Measurements from ENCODE around the gene DUSP1. TPM values are rescaled to one million over a fixed set of nuclear protein-coding genes. Genes with fewer than 3 reads are reported as not detected.
"Not testable (repeated sequence)": the region's sequence is repeated elsewhere in the genome, so short reads cannot be mapped to it uniquely, and the experiment has no call there.

The DUSP1 gene
- total RNA-seq, 2 donors from 2014 or later: 248 to 808 TPM

- 62 to 65% methylated on average over 7 of the region's 7 CpGs for WGBS, 2 donors
- Histone ChIP-seq H3K4me1 (no peaks in the 10 kb centered on the region), H3K4me3 (no peak overlapping the region), H3K27ac (no peak overlapping the region), H3K27me3 (no peaks in the 10 kb centered on the region), H3K36me3 (replicated peaks in 1 of 2; ENCODE audit: insufficient read depth in 1 of 2, low read depth in 2 of 2) (no peaks in the 10 kb centered on the region), H3K9me3 (no peaks in the 10 kb centered on the region)
- intact Hi-C loops (cut with DNase I): no loop called here
- DNase-seq: no peak
- TF ChIP-seq POLR2A (IDR thresholded peaks at IDR 0.05): no peak
- TF ChIP-seq, protein P1, sequence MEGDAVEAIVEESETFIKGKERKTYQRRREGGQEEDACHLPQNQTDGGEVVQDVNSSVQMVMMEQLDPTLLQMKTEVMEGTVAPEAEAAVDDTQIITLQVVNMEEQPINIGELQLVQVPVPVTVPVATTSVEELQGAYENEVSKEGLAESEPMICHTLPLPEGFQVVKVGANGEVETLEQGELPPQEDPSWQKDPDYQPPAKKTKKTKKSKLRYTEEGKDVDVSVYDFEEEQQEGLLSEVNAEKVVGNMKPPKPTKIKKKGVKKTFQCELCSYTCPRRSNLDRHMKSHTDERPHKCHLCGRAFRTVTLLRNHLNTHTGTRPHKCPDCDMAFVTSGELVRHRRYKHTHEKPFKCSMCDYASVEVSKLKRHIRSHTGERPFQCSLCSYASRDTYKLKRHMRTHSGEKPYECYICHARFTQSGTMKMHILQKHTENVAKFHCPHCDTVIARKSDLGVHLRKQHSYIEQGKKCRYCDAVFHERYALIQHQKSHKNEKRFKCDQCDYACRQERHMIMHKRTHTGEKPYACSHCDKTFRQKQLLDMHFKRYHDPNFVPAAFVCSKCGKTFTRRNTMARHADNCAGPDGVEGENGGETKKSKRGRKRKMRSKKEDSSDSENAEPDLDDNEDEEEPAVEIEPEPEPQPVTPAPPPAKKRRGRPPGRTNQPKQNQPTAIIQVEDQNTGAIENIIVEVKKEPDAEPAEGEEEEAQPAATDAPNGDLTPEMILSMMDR (IDR thresholded peaks at IDR 0.05): no peak
- no peak for ATAC-seq
Observed at GRCh38 chr5:172817664-172818063, 46.7 kb upstream of the DUSP1 start.

- H3K36me3 ChIP-seq (replicated peaks in 1 of 2; ENCODE audit: insufficient read depth in 1 of 2, low read depth in 2 of 2): no peaks in the 10 kb centered on the region
- 57 to 67% methylated on average over 5 of the region's 5 CpGs for WGBS, 2 donors
- no peaks in the 10 kb centered on the region for H3K9me3 ChIP-seq
- intact Hi-C loops (cut with DNase I): no loop called here
- no peak for ATAC-seq
- DNase-seq: no peak
- no peak for TF ChIP-seq POLR2A (IDR thresholded peaks at IDR 0.05)
- TF ChIP-seq, protein P1 (IDR thresholded peaks at IDR 0.05): no peak
- H3K27ac ChIP-seq: no peak overlapping the region
- no peak overlapping the region for H3K4me3 ChIP-seq
- H3K27me3 ChIP-seq: no peaks in the 10 kb centered on the region
- no peaks in the 10 kb centered on the region for H3K4me1 ChIP-seq
Observed at GRCh38 chr5:172816925-172817562, 46.0 kb upstream of the DUSP1 start.

DNA sequence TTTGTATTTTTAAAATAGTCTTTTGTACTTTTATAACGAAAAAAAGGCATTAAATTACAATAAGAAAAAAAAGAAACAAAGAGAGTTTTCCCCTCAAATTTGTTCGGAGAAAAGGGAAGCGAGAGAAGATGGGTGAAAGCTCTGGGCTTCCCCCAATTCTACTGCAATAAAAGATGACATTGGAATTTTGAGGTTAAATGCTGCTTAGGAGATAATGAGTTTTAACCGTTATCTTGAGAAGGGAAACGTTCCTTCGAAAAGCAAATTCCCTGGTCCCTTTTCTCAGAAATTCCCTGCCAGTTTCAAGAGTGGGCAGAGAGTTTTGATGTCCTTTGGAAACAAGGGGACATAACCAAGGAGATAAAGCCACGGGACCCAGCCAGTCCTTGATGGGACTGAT is 44.6 kb upstream of the DUSP1 start:
- H3K27ac ChIP-seq: no peak overlapping the region
- no peaks in the 10 kb centered on the region for H3K36me3 ChIP-seq (replicated peaks in 1 of 2; ENCODE audit: insufficient read depth in 1 of 2, low read depth in 2 of 2)
- DNase-seq (no peak), ATAC-seq (no peak)
- intact Hi-C loops (cut with DNase I): no loop called here
- H3K9me3 ChIP-seq: no peaks in the 10 kb centered on the region
- TF ChIP-seq, protein P1 (IDR thresholded peaks at IDR 0.05): no peak
- no peak for TF ChIP-seq POLR2A (IDR thresholded peaks at IDR 0.05)
- WGBS, 2 donors: 65 to 69% methylated on average over 7 of the region's 7 CpGs
- H3K27me3 ChIP-seq: no peaks in the 10 kb centered on the region
- H3K4me3 ChIP-seq: no peak overlapping the region
- H3K4me1 ChIP-seq: no peaks in the 10 kb centered on the region

DNA sequence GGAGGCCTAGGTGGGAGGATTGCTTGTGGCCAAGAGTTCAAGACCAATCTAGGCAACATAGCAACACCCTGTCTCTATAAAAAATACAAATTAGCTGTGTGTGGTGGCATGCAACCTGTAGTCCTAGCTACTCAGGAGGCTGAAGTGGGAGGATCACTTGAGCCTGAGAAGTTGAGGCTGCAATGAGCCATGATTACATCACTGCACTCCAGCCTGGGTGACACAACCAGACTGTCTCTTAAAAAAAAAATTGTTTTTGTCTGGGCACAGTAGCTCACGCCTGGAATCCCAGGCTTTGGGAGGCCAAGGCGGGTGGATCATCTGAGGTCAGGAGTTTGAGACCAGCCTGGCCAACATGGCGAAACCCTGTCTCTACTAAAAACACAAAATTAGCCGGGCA is 40.0 kb upstream of the DUSP1 start:
- H3K4me1 ChIP-seq; H3K36me3 ChIP-seq (replicated peaks in 1 of 2; ENCODE audit: insufficient read depth in 1 of 2, low read depth in 2 of 2); ATAC-seq; H3K4me3 ChIP-seq; H3K9me3 ChIP-seq; H3K27ac ChIP-seq; DNase-seq; intact Hi-C loops (cut with DNase I); H3K27me3 ChIP-seq: not testable (repeated sequence)
- 90 to 100% methylated on average over 4 of the region's 4 CpGs for WGBS, 2 donors

DNA sequence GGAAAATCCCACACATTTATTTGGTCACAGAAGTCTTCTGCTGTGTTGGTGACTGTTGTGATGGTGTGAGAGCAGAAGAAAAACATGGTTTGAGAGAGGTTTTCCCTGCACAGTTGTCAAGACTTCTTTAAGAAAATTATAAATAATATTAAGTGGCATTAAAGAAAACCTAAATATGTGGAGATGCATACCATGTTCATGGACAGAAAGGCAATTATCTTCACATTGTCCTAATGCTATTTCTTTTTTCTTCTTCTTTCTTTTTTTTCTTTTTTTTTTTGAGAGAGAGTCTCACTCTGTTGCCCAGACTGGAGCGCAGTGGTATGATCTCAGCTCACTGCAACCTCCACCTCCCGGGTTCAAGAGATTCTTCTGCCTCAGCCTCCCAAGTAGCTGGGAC is 38.8 kb upstream of the DUSP1 start:
- no peak for ATAC-seq
- intact Hi-C loops (cut with DNase I): no loop called here

More for the DNA sequence above, 38.8 kb upstream of the DUSP1 start:
- H3K27me3 ChIP-seq: no peaks in the 10 kb centered on the region
- peaks cover 5% of the 10 kb centered on the region for H3K4me1 ChIP-seq
- 94 to 97% methylated on average over 2 of the region's 2 CpGs for WGBS, 2 donors
- no peak for DNase-seq
- no peaks in the 10 kb centered on the region for H3K9me3 ChIP-seq
- H3K4me3 ChIP-seq: no peak overlapping the region
- TF ChIP-seq POLR2A (IDR thresholded peaks at IDR 0.05): no peak
- TF ChIP-seq, protein P1 (IDR thresholded peaks at IDR 0.05): no peak
- H3K27ac ChIP-seq: no peak overlapping the region
- no peaks in the 10 kb centered on the region for H3K36me3 ChIP-seq (replicated peaks in 1 of 2; ENCODE audit: insufficient read depth in 1 of 2, low read depth in 2 of 2)

All from body of pancreas (tissue), 4 donors.